NCI-H446 (cell line): ENCODE data around the gene DYNLT2B.
"Not testable (repeated sequence)": the region's sequence is repeated elsewhere in the genome, so short reads cannot be mapped to it uniquely, and the experiment has no call there.

Experiments used
- DNase-seq, 2 experiments: peaks; one replicate each; lab custom pipeline; 2025; lab: John Stamatoyannopoulos, UW

Gene DYNLT2B

GRCh38 chr3:196323691-196324090 lies 5.7 kb upstream of the DYNLT2B start:
- peak; percentile 35 to 44 for DNase-seq

- DNase-seq = no peak
These were observed 5.0 kb upstream of the DYNLT2B start for GRCh38 chr3:196323016-196323415.

- no peak for DNase-seq
These were observed 3.1 kb upstream of the DYNLT2B start for GRCh38 chr3:196321162-196321561.

GRCh38 chr3:196320137-196320536 lies 2.1 kb upstream of the DYNLT2B start:
- DNase-seq = no peak

GRCh38 chr3:196316799-196317686 lies 997 bp downstream of the DYNLT2B start:
- DNase-seq = not testable (repeated sequence)

DNA sequence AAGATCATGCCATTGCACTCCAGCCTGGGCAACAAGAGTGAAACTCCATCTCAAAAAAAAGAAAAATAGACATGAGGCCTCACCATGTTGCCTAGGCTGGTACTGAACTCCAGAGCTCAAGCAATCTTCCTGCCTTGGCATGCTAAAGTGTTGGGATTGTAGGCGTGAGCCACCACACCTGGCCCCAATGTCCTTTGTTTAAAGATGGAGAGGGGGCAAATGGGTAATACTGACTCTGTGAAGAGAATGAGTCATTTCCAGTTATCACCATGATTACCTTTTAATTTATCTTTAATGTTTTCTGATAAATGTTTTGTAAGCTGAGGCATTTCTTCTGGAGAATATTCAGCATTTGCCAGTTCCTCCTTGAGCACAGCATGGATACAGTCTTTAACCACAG lies 2.2 kb downstream of the DYNLT2B start:
- no peak for DNase-seq

GRCh38 chr3:196314597-196314996 lies 3.4 kb downstream of the DYNLT2B start:
- DNase-seq = no peak

GRCh38 chr3:196314086-196314485 lies 4.0 kb downstream of the DYNLT2B start:
- not testable (repeated sequence) for DNase-seq

- DNase-seq = not testable (repeated sequence)
These were observed 15.1 kb downstream of the DYNLT2B start for GRCh38 chr3:196302960-196303359.

DNA sequence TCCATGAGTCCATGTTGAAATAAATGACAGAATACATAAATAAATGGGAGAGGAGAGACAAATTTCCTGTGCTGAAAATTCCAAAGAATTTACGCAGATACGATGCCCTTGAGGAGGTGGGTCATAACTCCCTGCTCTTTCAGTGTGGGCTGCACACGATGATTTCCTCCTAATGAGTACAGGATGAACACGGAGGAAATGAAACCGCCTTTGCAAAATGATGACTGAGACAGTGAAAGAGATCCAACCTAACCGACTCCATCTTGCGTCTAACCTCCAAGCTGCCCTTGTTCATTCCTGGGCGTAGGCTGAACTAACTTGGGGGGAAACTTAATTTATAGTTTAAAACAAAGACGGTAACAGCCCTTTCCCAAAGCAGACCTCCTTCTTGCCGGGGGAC lies 15.5 kb downstream of the DYNLT2B start:
- DNase-seq = not testable (repeated sequence)

GRCh38 chr3:196298521-196298920 lies 19.5 kb downstream of the DYNLT2B start:
- no peak for DNase-seq

- no peak for DNase-seq
These were observed 25.6 kb downstream of the DYNLT2B start for GRCh38 chr3:196292286-196292923.

DNA sequence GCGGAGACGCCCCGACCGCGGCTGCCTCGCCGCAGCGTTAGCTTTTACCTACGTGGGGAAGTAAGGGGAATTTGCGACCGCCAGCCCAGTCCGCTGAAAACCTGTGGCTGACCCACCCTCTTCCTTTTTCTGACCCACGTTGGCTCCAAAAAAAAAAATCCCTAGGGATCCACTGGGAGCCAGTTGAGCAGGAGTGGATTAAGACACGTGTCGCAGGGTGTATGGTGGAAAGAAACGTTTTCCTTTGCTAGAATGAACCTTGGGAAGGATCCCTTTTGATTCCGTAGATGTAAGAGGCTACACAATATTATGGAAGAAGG lies 29.9 kb downstream of the DYNLT2B start:
- DNase-seq = peak; percentile 42 to 66

DNA sequence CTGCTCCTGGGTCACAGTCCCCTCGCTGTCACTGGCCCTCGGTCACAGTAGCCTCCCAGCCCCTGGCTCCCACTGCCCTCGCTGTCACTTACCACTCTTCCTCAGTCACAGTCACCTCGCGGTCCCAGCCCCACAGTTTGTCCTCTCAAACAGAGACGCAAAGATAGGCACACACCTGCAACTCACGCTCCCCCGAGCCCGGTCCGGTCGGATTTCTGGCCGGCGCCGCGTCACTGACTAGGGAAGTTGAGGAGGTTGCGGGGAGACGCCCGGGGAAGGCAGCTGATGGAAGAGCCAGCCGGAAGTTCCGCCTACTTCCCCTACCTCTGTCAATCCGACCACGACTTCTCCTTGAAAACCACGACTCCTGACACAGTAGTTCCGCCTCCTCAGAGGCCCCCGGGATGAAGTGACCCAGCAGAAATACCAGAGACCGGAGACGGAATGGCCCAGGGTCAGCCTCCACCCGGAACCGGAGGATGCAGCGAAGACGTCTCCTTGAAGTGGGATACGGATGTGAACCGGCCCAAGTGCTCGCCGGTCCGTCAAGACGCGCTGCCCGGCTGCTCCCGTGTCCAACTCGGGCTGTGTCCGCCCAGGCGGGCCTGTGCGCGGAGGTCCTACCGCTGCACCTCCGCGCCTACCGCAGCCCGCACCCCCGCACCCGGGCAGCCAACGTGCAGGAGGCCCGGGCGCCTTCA lies 30.4 kb downstream of the DYNLT2B start, which contains the start of gene PCYT1A:
Gene PCYT1A (minus strand): TSS at position 287 of the 701 bp plus-strand sequence. CDS start 17,195 bp downstream, outside the sequence.
- peak; percentile 87 to 90 for DNase-seq

GRCh38 chr3:196287090-196287439 lies 31.0 kb downstream of the DYNLT2B start:
- no peak for DNase-seq

GRCh38 chr3:196284396-196284795 lies 33.6 kb downstream of the DYNLT2B start:
- DNase-seq = no peak

GRCh38 chr3:196281962-196282361 lies 36.1 kb downstream of the DYNLT2B start:
- no peak for DNase-seq

DNA sequence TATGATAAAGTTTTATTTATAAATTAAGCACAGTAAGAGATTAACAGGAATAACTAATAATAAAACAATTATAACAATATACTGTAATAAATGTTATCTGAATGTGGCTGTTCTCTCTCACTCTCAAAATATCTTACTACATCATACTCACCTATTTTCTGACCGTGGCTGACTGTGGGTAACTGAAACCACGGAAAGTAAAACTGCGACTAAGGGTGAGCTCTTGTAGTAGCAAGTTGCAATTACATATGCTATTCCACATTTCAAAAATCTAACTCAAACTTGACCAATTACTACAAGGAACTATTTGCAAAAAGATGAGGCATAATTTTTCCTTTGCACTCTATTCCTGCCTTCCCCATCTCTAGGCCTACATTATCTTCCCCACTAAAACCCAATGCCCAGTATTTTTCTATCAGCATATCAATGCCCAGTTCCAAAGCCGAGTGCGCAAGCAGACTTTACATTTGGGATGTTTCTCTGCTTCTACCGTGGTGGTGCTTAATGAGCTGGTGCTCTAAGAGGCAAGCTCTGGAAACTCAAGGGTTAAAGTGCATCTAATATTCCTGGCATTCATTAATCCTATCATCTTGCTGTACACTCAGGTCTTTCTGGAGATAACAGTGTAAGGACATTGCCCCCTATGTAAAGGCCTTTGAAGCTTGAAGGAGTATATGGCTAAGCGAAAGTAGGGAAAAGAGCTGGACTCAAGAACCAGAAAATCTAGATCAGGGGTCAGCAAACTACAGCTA lies 37.2 kb downstream of the DYNLT2B start:
- DNase-seq = no peak

DNA sequence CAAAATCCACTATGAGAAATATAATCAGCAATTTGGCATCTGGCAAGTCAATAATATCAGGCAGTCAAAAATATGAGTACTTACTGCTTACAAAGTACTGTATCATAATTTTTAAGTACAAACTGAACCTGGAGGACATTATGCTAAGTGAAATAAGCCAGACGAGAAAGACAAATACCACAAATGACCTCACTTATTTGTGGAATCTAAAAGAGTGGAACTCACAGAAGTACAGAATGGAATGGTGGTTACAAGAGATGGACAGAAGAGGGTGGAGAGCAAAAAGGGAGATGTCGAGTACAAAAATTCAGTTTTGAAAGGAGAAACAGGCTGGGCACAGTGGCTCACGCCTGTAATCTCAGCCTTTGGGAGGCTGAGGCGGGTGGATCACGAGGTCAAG lies 42.9 kb downstream of the DYNLT2B start:
- DNase-seq = no peak

GRCh38 chr3:196274585-196274984 lies 43.5 kb downstream of the DYNLT2B start:
- DNase-seq = no peak

- DNase-seq = no peak
These were observed 44.4 kb downstream of the DYNLT2B start for GRCh38 chr3:196273655-196274054.

- no peak for DNase-seq
These were observed 45.2 kb downstream of the DYNLT2B start for GRCh38 chr3:196272826-196273225.
